DMS79 (cell line): Measurements from ENCODE around the gene SLC1A7.
A peak's percentile ranks its signal among the peaks of the same experiment; 100 is the strongest.

Source experiments
- DNase-seq: peaks from one replicate; lab custom pipeline; 2025; lab: John Stamatoyannopoulos, UW

The SLC1A7 gene

DNA sequence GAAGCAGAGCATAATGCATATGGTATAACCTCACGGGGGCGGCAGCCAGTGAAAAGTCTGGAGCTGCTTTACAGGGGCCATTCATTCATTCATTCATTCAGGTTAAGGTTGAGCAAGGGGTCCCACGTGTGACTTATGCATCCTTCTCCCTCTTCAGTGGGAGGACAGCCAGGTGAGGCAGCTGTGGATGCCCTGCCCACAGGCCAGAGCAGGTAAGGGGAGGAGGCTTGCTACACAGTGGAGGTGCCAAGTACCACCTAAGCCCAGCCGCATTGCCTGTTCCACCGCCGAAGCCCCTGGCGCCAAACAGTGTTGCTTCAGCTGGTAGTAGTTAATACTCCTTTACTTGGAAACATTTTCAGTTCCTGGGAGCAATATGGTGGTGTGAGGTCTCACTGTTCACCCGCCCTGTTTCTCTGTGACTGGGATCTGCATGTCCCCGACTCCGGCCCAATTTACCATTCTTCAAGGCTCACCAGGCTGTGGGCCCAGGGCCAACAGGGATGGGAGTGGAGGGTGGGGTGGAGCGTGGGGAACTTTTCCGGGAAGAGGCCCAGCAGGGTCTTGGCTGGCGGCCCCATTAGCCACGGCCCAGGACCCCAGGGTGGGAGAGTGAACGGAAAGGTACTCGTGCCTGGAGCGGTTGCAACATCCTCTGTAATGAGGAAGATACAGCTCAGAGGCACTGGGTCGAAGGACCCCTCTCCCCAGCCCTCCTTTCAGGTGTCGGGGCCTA, 81.1 kb downstream of the SLC1A7 start:
- DNase-seq: no peak

DNA sequence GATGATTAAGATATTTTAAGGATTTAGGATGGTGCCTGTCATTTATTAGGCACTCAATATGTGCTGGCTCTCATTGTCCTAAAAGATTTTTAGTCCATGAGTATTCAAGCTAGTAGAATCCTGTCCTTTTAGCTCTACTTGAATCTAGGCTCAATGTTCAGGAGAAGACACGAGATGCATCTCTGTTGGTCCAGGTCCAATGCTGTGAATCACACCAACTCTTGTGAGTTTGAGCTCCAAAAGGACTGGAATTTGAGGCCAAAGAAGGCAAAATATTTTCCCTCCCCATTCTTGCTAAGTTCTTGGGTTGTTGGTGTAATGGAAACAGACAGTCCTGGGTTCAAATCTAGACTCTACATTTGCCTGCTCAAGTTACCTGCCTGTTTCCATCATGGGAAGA, 81.9 kb downstream of the SLC1A7 start:
- DNase-seq: no peak

- peak; percentile 65 for DNase-seq
These were observed 85.3 kb downstream of the SLC1A7 start for GRCh38 chr1:53057127-53057526.

DNA sequence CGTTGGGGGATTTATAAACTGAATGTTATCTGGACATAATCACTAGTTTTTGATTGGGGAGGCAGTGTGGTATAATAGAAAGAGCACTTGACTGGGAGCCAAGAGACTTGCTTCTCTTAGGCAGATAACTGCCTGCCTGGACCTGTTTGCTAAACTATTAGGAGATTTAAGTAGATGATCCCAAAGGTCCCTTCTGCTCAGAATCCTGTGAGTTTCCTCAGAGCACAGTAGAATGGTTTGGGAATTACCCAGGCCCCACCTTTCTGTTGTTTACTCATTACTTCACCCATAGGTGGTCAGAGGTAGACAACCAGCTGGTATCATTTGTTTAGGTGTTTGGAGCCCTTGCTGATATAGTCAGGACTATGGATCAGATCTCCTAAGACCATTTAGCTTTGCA, 90.8 kb downstream of the SLC1A7 start:
- DNase-seq: no peak

- no peak for DNase-seq
These were observed 92.1 kb downstream of the SLC1A7 start for GRCh38 chr1:53050310-53050709.

GRCh38 chr1:53049574-53049967, 92.9 kb downstream of the SLC1A7 start:
- DNase-seq: no peak

DNA sequence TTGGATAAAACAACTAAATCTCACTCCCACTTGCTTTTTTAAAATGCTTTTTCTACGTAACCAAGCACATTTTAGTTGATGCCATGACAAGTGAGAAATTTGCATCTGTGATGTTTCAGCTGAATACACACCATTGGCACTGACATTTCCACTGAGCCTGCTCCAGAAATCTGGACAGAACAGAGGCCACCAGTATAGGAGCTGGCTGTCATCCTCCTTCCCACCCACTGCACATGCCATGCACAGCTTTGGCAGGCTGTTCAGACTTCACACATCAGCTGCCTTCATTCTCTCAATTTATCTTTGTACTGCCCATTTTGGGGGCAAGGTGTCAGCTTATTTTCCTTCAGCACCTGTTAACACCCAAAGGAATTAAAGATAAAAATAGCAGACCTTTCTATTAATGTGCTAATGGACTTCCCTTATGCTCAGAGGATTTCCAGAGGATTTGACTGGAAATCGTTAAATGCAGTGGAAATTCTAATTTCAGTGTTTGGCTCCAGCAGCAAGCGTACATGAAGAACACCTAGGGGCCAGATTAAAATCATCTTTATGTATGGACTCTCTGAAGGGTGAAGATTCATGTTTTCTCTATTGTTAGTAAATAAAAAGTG, 93.4 kb downstream of the SLC1A7 start:
- DNase-seq: no peak

DNA sequence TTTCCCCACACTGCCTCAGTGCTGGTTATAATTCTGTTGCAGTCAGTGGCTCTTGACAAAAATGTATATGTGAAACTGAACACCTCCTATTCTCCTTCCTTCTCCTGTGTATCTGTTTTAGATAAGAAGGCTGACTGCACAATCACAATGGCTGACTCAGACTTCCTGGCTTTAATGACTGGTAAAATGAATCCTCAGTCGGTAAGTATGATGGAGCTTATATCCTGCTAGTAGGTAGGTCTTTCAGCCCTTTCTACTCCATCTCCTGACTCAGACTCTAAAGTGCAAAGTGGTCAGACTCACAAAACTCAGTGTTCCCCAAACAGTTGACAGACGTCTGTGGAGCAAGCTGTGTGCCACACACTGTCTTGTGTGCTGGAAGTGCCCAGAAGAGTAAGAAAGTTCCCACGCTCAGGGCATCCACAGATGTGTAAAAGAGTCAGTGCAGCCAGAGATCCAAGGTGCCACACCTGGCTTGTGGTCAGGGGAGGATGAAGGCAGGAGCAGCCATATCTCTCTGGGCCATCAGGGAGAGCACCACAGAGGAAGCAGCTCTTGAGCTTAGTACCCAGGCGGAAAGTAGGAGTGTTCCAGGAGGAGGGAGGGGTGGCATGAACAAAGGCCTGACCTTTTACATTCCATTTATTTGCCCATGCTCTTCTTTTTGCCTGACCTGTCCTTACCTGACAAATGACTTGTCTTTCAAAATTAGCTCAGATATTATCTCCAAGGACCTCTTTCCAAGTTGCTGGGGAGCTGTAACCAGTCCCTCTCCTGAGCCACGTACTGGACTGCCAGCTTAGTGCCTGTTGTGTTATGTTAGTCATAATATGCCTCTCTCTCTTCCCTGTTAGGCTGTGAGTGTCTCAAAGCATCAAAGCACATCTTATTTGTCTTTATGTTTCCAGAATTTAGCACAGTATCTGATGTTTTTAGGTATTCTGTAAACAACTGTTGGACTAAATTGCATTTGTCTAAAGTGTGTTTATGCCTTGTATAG, 94.4 kb downstream of the SLC1A7 start:
- DNase-seq: peak; percentile 33

DNA sequence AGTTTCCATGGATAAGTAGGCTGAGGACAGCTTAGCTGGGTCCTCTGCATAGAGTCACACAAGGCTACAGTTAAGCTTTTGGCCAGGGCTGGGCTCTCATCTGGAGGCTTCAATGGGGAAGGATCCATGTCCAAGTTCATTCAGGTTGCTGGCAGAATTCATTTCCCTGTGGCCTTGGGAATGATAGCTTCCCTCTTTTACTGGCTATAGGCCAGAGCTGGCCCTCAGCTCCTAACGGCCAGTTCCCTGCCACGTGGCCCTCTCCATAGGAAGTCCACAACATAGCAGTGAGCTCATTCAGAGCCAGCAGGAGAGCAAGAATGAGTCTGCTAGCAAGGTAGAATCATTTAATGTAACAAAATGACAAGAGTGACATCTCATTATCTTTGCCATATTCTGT, 95.5 kb downstream of the SLC1A7 start:
- no peak for DNase-seq

DNA sequence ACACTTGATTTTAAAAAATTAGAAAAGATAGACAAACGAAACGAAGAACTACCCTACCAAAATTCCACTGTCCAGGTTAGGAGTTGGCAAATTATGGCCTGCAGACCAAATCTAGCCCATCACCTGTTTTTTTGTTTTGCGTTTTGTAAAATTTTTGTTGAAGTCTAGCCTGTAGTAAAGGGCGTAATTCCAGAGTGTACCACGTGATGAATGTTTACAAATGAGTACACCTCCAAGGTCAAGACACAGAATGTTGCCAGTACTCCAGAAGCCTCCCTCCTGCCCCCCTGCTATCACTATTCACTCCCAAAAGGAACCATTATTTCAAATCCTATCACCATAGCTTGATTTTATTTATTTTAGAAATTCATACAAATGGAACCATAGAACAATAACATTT, 97.5 kb downstream of the SLC1A7 start:
- no peak for DNase-seq

DNA sequence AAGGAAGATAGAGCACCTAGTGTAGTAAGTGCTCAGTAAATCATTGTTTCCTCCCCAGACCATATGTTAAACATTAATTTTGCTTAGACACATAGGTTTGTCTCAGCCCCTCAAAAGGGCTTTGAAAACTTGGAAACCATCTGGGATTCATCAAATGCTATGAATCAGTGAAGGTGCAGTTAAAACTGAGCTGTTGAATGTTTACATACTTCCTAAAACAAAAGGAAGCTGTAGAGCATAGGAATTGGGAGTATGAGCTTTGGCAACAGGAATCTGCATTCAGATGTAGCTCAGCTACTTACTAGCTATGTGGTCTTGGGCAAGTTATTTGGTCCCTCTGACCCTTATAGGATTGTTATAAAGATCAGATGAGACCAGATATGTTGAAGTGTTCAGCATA, 99.2 kb downstream of the SLC1A7 start:
- DNase-seq: no peak

DNA sequence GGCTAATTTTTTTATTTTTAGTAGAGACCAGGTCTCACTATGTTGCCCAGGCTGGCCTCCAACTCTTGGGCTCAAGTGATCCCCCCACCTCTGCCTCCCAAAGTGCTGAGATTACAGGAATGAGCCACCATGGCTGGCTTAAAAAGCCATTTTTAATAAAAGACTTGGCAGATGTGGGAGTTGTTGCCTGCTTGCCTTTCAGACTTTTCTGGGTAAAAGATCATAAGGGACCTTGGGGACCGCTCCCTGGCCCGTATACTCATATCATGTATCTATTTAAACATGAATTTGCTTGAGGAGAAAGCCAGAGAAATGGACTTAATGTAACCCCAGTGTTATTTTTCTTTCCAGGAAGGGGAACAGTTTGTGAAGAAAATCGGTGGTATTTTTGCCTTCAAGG, 103.9 kb downstream of the SLC1A7 start:
- DNase-seq: no peak
